ENCODE data around the gene UTP11.
A peak's percentile ranks its signal among the peaks of the same experiment; 100 is the strongest.

- TF ChIP-seq GATA2 (IDR thresholded peaks at IDR 0.05; ENCODE audit: low read depth, low read length) (0 out of 2 replicates have a peak, but pooled peaks have one; percentile 24), GATA3 (IDR thresholded peaks at IDR 0.05; ENCODE audit: low read depth, low read length) (no peak)
Observed at GRCh38 chr1:38063616-38064015, 51.1 kb downstream of the UTP11 start.

Data from SH-SY5Y (cell line).